PC-3 (cell line): ENCODE measurements around the gene CD22. TPM values are rescaled to one million over a fixed set of nuclear protein-coding genes. Genes with fewer than 3 reads are reported as not detected.

Source experiments
- ATAC-seq: fragments of 200-7000 bp; cut with Tn5 transposase; 2 replicates; pipeline ENCODE4 v1.9.1; 2020; ENCODE audit warnings: mild to moderate bottlenecking, moderate library complexity
- BruUV-seq: library from RNA; stranded (reverse); fragments of 400-500 nt; replicated peaks from 2 replicates; lab custom pipeline; 2021; lab: Mats Ljungman, UMichigan
- CTCF ChIA-PET: fragments of 300-600 bp; sonication (Branson Sonifier 250); formaldehyde crosslinking; loops from one replicate; lab custom pipeline; 2022; ENCODE audit warnings: antibody characterized with exemption; lab: Charles Lee
- POLR2A ChIA-PET: fragments of 300-600 bp; sonication (Branson Sonifier 250); formaldehyde crosslinking; loops from one replicate; lab custom pipeline; 2022; ENCODE audit warnings: antibody characterized with exemption; ENCODE audit not compliant: unreplicated experiment; lab: Charles Lee
- DNase-seq: peaks from one replicate; pipeline ENCODE4 v3.0.0-alpha.2; 2015
- H2AFZ ChIP-seq: fragments of 300-600 bp; sonication (generic); 2 replicates; pipeline ENCODE4 v1.6.0; 2016; ENCODE audit warnings: antibody characterized with exemption, low read length
- H3F3A ChIP-seq: fragments of 300-600 bp; sonication (generic); one replicate; pipeline ENCODE4 v1.6.0; 2017; ENCODE audit warnings: antibody characterized with exemption, low read length, control low read depth, mild to moderate bottlenecking; ENCODE audit not compliant: unreplicated experiment
- H3K27ac ChIP-seq: fragments of 300-600 bp; sonication (generic); 2 replicates; pipeline ENCODE4 v1.5.1; 2016; ENCODE audit warnings: mild to moderate bottlenecking, low read length
- H3K27me3 ChIP-seq: fragments of 300-600 bp; sonication (generic); 2 replicates; pipeline ENCODE4 v1.6.1; 2016; ENCODE audit warnings: low read length, mixed read lengths
- H3K36me3 ChIP-seq: fragments of 300-600 bp; sonication (generic); 2 replicates; pipeline ENCODE4 v1.6.1; 2016; ENCODE audit warnings: low read depth, mixed run types, low read length, mixed read lengths
- H3K4me1 ChIP-seq: fragments of 300-600 bp; sonication (generic); 2 replicates; pipeline ENCODE4 v1.5.1; 2016; ENCODE audit warnings: low read length; ENCODE audit not compliant: insufficient read depth
- H3K4me2 ChIP-seq: fragments of 300-600 bp; sonication (generic); 2 replicates; pipeline ENCODE4 v1.6.0; 2016; ENCODE audit warnings: low read length
- H3K4me3 ChIP-seq: fragments of 300-600 bp; sonication (generic); 2 replicates; pipeline ENCODE4 v1.5.1; 2016; ENCODE audit warnings: mild to moderate bottlenecking, low read length, mixed read lengths
- H3K79me2 ChIP-seq: fragments of 300-600 bp; sonication (generic); 2 replicates; pipeline ENCODE4 v1.6.1; 2017; ENCODE audit warnings: low read length, mixed read lengths
- H3K9ac ChIP-seq: fragments of 300-600 bp; sonication (generic); 2 replicates; pipeline ENCODE4 v1.6.0; 2016; ENCODE audit warnings: mild to moderate bottlenecking, low read length
- H3K9me2 ChIP-seq: fragments of 300-600 bp; sonication (generic); replicated peaks from 2 replicates; pipeline ENCODE4 v1.6.1; 2016; ENCODE audit warnings: mixed run types, low read length, mixed read lengths
- H3K9me3 ChIP-seq: fragments of 300-600 bp; sonication (generic); 2 replicates; pipeline ENCODE4 v1.6.1; 2016; ENCODE audit warnings: low read length, mixed read lengths
- H4K20me1 ChIP-seq: fragments of 300-600 bp; sonication (generic); 2 replicates; pipeline ENCODE4 v1.6.1; 2016; ENCODE audit warnings: low read length, mixed read lengths
- EZH2 ChIP-seq: fragments of 300-600 bp; sonication (generic); IDR thresholded peaks from one replicate; pipeline ENCODE4 v1.6.1; 2017; ENCODE audit warnings: antibody characterized with exemption, mild to moderate bottlenecking, low read length; ENCODE audit not compliant: unreplicated experiment
- EZH2phosphoT487 ChIP-seq: fragments of 300-600 bp; sonication (generic); IDR thresholded peaks from 2 replicates; pipeline ENCODE4 v1.6.1; 2018; ENCODE audit warnings: mild to moderate bottlenecking, antibody characterized with exemption, low read length, borderline replicate concordance
- intact Hi-C: fragments of 100-400 bp; cut with micrococcal nuclease; formaldehyde crosslinking; loops from 2 replicates; pipeline ENCODE4 v1.9.0; 2023
- total RNA-seq: library from RNA; depleted of rRNA; stranded (reverse); fragments of >200 nt; gene quantifications from 2 replicates; pipeline ENCODE4 v1.2.3, GENCODE V29; 2014
- TF ChIP-seq, protein P1 (sequence below): fragments of 300-600 bp; sonication (generic); conservative IDR thresholded peaks from 2 replicates; pipeline ENCODE4 v1.5.1; 2017; ENCODE audit warnings: antibody characterized with exemption, low read depth, mild to moderate bottlenecking, low read length

Gene CD22
- total RNA-seq, 1 experiment from 2014 or later, result 0.07 TPM

- TF ChIP-seq EZH2phosphoT487, result no peak
- TF ChIP-seq, protein P1, sequence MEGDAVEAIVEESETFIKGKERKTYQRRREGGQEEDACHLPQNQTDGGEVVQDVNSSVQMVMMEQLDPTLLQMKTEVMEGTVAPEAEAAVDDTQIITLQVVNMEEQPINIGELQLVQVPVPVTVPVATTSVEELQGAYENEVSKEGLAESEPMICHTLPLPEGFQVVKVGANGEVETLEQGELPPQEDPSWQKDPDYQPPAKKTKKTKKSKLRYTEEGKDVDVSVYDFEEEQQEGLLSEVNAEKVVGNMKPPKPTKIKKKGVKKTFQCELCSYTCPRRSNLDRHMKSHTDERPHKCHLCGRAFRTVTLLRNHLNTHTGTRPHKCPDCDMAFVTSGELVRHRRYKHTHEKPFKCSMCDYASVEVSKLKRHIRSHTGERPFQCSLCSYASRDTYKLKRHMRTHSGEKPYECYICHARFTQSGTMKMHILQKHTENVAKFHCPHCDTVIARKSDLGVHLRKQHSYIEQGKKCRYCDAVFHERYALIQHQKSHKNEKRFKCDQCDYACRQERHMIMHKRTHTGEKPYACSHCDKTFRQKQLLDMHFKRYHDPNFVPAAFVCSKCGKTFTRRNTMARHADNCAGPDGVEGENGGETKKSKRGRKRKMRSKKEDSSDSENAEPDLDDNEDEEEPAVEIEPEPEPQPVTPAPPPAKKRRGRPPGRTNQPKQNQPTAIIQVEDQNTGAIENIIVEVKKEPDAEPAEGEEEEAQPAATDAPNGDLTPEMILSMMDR, result no peak
- no peak for TF ChIP-seq EZH2
- H3K36me3 ChIP-seq, result no peaks in the 10 kb centered on the region
- CTCF ChIA-PET, result no interaction called here
- H3K9ac ChIP-seq, result no peak overlapping the region
- no peak overlapping the region for H3K4me3 ChIP-seq
- H3K27me3 ChIP-seq, result no peaks in the 10 kb centered on the region
- POLR2A ChIA-PET, result no interaction called here
- no peaks in the 10 kb centered on the region for H3F3A ChIP-seq
- H3K79me2 ChIP-seq, result no peaks in the 10 kb centered on the region
- no peak overlapping the region for H3K27ac ChIP-seq
- H3K9me3 ChIP-seq, result no peaks in the 10 kb centered on the region
- H3K4me1 ChIP-seq, result no peaks in the 10 kb centered on the region
- H3K4me2 ChIP-seq, result no peak overlapping the region
- DNase-seq (no peak), ATAC-seq (no peak)
- no peaks in the 10 kb centered on the region for H4K20me1 ChIP-seq
- intact Hi-C loops, result no loop called here
- no peaks in the 10 kb centered on the region for H3K9me2 ChIP-seq
- BruUV-seq, result no TSS peak
- no peak overlapping the region for H2AFZ ChIP-seq
Observed at GRCh38 chr19:35310331-35310730, 18.7 kb upstream of the CD22 start.

- H3K27me3 ChIP-seq, result no peaks in the 10 kb centered on the region
- H3K9me3 ChIP-seq, result no peaks in the 10 kb centered on the region
- BruUV-seq, result no TSS peak
- intact Hi-C loops, result no loop called here
- no peak for ATAC-seq
- no peaks in the 10 kb centered on the region for H4K20me1 ChIP-seq
- no peak overlapping the region for H3K9ac ChIP-seq
- H3K36me3 ChIP-seq, result no peaks in the 10 kb centered on the region
- ChIA-PET POLR2A (no interaction called here), CTCF (no interaction called here)
- TF ChIP-seq EZH2 (no peak), EZH2phosphoT487 (no peak)
- TF ChIP-seq, protein P1, result no peak
- no peak overlapping the region for H2AFZ ChIP-seq
- no peak overlapping the region for H3K4me3 ChIP-seq
- no peak for DNase-seq
- H3K4me1 ChIP-seq, result no peaks in the 10 kb centered on the region
- H3K79me2 ChIP-seq, result no peaks in the 10 kb centered on the region
- H3K27ac ChIP-seq, result no peak overlapping the region
- no peaks in the 10 kb centered on the region for H3F3A ChIP-seq
- H3K4me2 ChIP-seq, result no peak overlapping the region
- no peaks in the 10 kb centered on the region for H3K9me2 ChIP-seq
Observed at GRCh38 chr19:35310811-35311465, 18.0 kb upstream of the CD22 start.

GRCh38 chr19:35311901-35312665 is 16.9 kb upstream of the CD22 start:
- no TSS peak for BruUV-seq
- Histone ChIP-seq H3K9me2 (no peaks in the 10 kb centered on the region), H3K79me2 (no peaks in the 10 kb centered on the region), H3F3A (no peaks in the 10 kb centered on the region), H3K9me3 (no peaks in the 10 kb centered on the region), H3K27ac (no peak overlapping the region), H3K27me3 (no peaks in the 10 kb centered on the region), H3K4me3 (no peak overlapping the region), H3K4me1 (no peaks in the 10 kb centered on the region), H2AFZ (no peak overlapping the region), H4K20me1 (no peaks in the 10 kb centered on the region), H3K9ac (no peak overlapping the region), H3K4me2 (no peak overlapping the region), H3K36me3 (no peaks in the 10 kb centered on the region)
- intact Hi-C loops, result no loop called here
- TF ChIP-seq EZH2phosphoT487, result no peak
- no peak for TF ChIP-seq EZH2
- TF ChIP-seq, protein P1, result no peak
- ChIA-PET POLR2A (no interaction called here), CTCF (no interaction called here)
- DNase-seq (no peak), ATAC-seq (no peak)
